Hematopoietic multipotent progenitor cell treated with erythropoietin and hydrocortisone succinate and interleukin-3 and kit ligand, for 4 days (in vitro differentiated cells): ENCODE data around the gene RFTN1.
A peak's percentile ranks its signal among the peaks of the same experiment; 100 is the strongest.
"Not testable (repeated sequence)": the region's sequence is repeated elsewhere in the genome, so short reads cannot be mapped to it uniquely, and the experiment has no call there.

Experiments used
- DNase-seq: peaks from one replicate; pipeline ENCODE4 v3.0.0-alpha.2; 2015

RFTN1 gene

GRCh38 chr3:16320711-16321110, 192.8 kb downstream of the RFTN1 start:
- DNase-seq: no peak

GRCh38 chr3:16319723-16320122, 193.8 kb downstream of the RFTN1 start:
- no peak for DNase-seq

- peak; percentile 78 for DNase-seq
Observed at GRCh38 chr3:16319307-16319706, 194.2 kb downstream of the RFTN1 start.

- DNase-seq: peak; percentile 25
Observed at GRCh38 chr3:16318176-16318575, 195.3 kb downstream of the RFTN1 start.

GRCh38 chr3:16317561-16317945, 195.9 kb downstream of the RFTN1 start:
- no peak for DNase-seq

- DNase-seq: no peak
Observed at GRCh38 chr3:16316847-16317560, 196.5 kb downstream of the RFTN1 start.

- no peak for DNase-seq
Observed at GRCh38 chr3:16316396-16316795, 197.1 kb downstream of the RFTN1 start.

GRCh38 chr3:16315623-16316022, 197.9 kb downstream of the RFTN1 start:
- no peak for DNase-seq

- peak; percentile 70 for DNase-seq
Observed at GRCh38 chr3:16313886-16314645, 199.4 kb downstream of the RFTN1 start.

GRCh38 chr3:16311960-16312451, 201.5 kb downstream of the RFTN1 start:
- peak; percentile 90 for DNase-seq

- not testable (repeated sequence) for DNase-seq
Observed at GRCh38 chr3:16310486-16310885, 203.0 kb downstream of the RFTN1 start.

- peak; percentile 79 for DNase-seq
Observed at GRCh38 chr3:16309558-16309957, 203.9 kb downstream of the RFTN1 start.

- DNase-seq: no peak
Observed at GRCh38 chr3:16308727-16309126, 204.8 kb downstream of the RFTN1 start.

GRCh38 chr3:16307832-16308531, 205.5 kb downstream of the RFTN1 start:
- no peak for DNase-seq

- peak; percentile 10 for DNase-seq
Observed at GRCh38 chr3:16305111-16305541, 208.4 kb downstream of the RFTN1 start.

- peak; percentile 87 for DNase-seq
Observed at GRCh38 chr3:16304061-16305010, 209.2 kb downstream of the RFTN1 start.

- DNase-seq: peak; percentile 78
Observed at GRCh38 chr3:16303037-16303575, 210.4 kb downstream of the RFTN1 start.

- DNase-seq: no peak
Observed at GRCh38 chr3:16302082-16302631, 211.3 kb downstream of the RFTN1 start.

GRCh38 chr3:16301507-16301906, 212.0 kb downstream of the RFTN1 start:
- peak; percentile 19 for DNase-seq

GRCh38 chr3:16300881-16301359, 212.6 kb downstream of the RFTN1 start:
- peak; percentile 88 for DNase-seq

GRCh38 chr3:16300307-16300706, 213.2 kb downstream of the RFTN1 start:
- DNase-seq: peak; percentile 54
